ENCODE measurements around the gene SIGLEC14.
A peak's percentile ranks its signal among the peaks of the same experiment; 100 is the strongest.

Gene SIGLEC14

DNA sequence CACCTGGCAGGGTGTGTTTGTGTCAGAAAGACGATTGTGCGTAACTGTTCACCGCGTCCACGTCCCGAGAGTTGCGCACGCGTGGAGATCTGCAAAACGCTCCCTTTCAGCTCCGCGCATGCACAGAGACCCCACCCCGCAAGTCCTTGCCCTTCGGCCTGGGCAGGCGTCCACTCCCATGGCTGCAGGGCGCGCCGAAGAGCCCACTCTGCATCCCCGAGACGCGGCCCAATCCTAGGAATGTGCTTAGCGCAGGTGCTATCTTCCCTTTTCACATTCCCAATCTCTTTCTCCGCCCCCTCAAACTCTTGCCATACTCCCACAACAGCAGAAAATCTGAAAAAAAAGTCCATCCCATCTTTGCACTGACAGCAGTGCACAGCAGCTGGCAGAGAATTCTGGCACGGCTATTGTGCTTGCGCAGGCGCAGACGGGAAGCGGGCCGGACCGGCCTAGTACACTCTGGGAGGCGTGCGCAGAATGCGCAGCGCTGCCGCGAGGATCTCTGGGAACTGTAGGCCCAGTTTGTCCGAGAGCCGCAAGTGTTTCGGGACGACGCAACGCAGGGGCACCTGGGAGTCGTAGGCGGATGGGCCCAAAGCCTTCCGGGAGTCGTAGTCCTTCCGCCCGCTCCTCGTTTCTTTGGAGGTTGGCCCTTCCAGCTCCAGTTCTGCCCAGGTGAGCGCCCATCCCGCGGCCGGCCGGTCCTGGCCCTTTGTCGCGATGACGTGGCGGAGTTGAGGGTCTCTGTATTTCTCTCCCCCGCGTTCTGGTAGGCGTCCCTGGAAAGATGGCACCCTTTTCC lies 52.5 kb downstream of the SIGLEC14 start (continued):
- TF ChIP-seq SP7 (tag by site-specific recombination; IDR thresholded peaks at IDR 0.05) (no peak), ZNF404 (tag by site-specific recombination; IDR thresholded peaks at IDR 0.05) (no peak), GFI1B (tag by site-specific recombination; IDR thresholded peaks at IDR 0.05) (no peak), ZNF114 (tag by site-specific recombination; IDR thresholded peaks at IDR 0.05) (no peak), ZNF341 (tag by site-specific recombination; IDR thresholded peaks at IDR 0.05; ENCODE audit: low read depth) (no peak), ZNF146 (tag by site-specific recombination; IDR thresholded peaks at IDR 0.05) (no peak), ZNF596 (tag by site-specific recombination; IDR thresholded peaks at IDR 0.05) (no peak), ZXDB (tag by site-specific recombination; IDR thresholded peaks at IDR 0.05) (peak; percentile 61; the same call in 1 of the 2 replicates), ZNF214 (tag by site-specific recombination; IDR thresholded peaks at IDR 0.05; ENCODE audit: borderline replicate concordance) (no peak), ZNF112 (tag by site-specific recombination; IDR thresholded peaks at IDR 0.05) (0 out of 2 replicates have a peak, but pooled peaks have one; percentile 8), SALL2 (tag by site-specific recombination; IDR thresholded peaks at IDR 0.05; ENCODE audit: borderline replicate concordance) (no peak), ZNF830 (tag by site-specific recombination; IDR thresholded peaks at IDR 0.05; ENCODE audit: low read depth) (no peak), ZNF792 (tag by site-specific recombination; IDR thresholded peaks at IDR 0.05) (no peak), ZFHX2 (tag by site-specific recombination; conservative IDR thresholded peaks at IDR 0.05) (peak; percentile 79), ZNF544 (tag by site-specific recombination; IDR thresholded peaks at IDR 0.05) (no peak), ZEB2 (tag by site-specific recombination; IDR thresholded peaks at IDR 0.05) (no peak), ZIC2 (tag by site-specific recombination; IDR thresholded peaks at IDR 0.05) (no peak), ZBTB21 (tag by site-specific recombination; IDR thresholded peaks at IDR 0.05) (no peak), SP3 (tag by site-specific recombination; IDR thresholded peaks at IDR 0.05) (peak; percentile 80), ZBTB17 (tag by site-specific recombination; IDR thresholded peaks at IDR 0.05) (peak; percentile 77)
- TF ChIP-seq, protein P1, sequence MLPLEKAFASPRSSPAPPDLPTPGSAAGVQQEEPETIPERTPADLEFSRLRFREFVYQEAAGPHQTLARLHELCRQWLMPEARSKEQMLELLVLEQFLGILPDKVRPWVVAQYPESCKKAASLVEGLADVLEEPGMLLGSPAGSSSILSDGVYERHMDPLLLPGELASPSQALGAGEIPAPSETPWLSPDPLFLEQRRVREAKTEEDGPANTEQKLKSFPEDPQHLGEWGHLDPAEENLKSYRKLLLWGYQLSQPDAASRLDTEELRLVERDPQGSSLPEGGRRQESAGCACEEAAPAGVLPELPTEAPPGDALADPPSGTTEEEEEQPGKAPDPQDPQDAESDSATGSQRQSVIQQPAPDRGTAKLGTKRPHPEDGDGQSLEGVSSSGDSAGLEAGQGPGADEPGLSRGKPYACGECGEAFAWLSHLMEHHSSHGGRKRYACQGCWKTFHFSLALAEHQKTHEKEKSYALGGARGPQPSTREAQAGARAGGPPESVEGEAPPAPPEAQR (tag by site-specific recombination; IDR thresholded peaks at IDR 0.05): no peak
- TF ChIP-seq, protein P2, sequence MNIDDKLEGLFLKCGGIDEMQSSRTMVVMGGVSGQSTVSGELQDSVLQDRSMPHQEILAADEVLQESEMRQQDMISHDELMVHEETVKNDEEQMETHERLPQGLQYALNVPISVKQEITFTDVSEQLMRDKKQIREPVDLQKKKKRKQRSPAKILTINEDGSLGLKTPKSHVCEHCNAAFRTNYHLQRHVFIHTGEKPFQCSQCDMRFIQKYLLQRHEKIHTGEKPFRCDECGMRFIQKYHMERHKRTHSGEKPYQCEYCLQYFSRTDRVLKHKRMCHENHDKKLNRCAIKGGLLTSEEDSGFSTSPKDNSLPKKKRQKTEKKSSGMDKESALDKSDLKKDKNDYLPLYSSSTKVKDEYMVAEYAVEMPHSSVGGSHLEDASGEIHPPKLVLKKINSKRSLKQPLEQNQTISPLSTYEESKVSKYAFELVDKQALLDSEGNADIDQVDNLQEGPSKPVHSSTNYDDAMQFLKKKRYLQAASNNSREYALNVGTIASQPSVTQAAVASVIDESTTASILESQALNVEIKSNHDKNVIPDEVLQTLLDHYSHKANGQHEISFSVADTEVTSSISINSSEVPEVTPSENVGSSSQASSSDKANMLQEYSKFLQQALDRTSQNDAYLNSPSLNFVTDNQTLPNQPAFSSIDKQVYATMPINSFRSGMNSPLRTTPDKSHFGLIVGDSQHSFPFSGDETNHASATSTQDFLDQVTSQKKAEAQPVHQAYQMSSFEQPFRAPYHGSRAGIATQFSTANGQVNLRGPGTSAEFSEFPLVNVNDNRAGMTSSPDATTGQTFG (tag by site-specific recombination; IDR thresholded peaks at IDR 0.05; ENCODE audit: borderline replicate concordance): no peak
- TF ChIP-seq, protein P3, sequence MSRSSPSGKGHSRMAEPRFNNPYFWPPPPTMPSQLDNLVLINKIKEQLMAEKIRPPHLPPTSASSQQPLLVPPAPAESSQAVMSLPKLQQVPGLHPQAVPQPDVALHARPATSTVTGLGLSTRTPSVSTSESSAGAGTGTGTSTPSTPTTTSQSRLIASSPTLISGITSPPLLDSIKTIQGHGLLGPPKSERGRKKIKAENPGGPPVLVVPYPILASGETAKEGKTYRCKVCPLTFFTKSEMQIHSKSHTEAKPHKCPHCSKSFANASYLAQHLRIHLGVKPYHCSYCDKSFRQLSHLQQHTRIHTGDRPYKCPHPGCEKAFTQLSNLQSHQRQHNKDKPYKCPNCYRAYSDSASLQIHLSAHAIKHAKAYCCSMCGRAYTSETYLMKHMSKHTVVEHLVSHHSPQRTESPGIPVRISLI (tag by site-specific recombination; IDR thresholded peaks at IDR 0.05): peak; percentile 96
- TF ChIP-seq, protein P4, sequence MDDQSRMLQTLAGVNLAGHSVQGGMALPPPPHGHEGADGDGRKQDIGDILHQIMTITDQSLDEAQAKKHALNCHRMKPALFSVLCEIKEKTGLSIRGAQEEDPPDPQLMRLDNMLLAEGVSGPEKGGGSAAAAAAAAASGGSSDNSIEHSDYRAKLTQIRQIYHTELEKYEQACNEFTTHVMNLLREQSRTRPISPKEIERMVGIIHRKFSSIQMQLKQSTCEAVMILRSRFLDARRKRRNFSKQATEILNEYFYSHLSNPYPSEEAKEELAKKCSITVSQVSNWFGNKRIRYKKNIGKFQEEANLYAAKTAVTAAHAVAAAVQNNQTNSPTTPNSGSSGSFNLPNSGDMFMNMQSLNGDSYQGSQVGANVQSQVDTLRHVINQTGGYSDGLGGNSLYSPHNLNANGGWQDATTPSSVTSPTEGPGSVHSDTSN (CRISPR knock-in tag; IDR thresholded peaks at IDR 0.05): no peak
- TF ChIP-seq, protein P5, sequence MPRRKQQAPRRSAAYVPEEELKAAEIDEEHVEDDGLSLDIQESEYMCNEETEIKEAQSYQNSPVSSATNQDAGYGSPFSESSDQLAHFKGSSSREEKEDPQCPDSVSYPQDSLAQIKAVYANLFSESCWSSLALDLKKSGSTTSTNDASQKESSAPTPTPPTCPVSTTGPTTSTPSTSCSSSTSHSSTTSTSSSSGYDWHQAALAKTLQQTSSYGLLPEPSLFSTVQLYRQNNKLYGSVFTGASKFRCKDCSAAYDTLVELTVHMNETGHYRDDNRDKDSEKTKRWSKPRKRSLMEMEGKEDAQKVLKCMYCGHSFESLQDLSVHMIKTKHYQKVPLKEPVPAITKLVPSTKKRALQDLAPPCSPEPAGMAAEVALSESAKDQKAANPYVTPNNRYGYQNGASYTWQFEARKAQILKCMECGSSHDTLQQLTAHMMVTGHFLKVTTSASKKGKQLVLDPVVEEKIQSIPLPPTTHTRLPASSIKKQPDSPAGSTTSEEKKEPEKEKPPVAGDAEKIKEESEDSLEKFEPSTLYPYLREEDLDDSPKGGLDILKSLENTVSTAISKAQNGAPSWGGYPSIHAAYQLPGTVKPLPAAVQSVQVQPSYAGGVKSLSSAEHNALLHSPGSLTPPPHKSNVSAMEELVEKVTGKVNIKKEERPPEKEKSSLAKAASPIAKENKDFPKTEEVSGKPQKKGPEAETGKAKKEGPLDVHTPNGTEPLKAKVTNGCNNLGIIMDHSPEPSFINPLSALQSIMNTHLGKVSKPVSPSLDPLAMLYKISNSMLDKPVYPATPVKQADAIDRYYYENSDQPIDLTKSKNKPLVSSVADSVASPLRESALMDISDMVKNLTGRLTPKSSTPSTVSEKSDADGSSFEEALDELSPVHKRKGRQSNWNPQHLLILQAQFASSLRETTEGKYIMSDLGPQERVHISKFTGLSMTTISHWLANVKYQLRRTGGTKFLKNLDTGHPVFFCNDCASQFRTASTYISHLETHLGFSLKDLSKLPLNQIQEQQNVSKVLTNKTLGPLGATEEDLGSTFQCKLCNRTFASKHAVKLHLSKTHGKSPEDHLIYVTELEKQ (tag by site-specific recombination; IDR thresholded peaks at IDR 0.05; ENCODE audit: borderline replicate concordance): no peak

Data from HEK293 (cell line).